ENCODE measurements around the gene ZNF598.

ZNF598 gene

GRCh38 chr16:2008631-2009163, 924 bp downstream of the ZNF598 start:
- peaks cover 14% of the 10 kb centered on the region for H3K4me1 ChIP-seq (ENCODE audit: insufficient read depth, low read length)

GRCh38 chr16:2008009-2008526, 1.6 kb downstream of the ZNF598 start:
- Histone ChIP-seq H3K4me3 (ENCODE audit: low read length) (peak overlapping the region; percentile 80), H3K4me1 (ENCODE audit: insufficient read depth, low read length) (peaks cover 14% of the 10 kb centered on the region), H3K27me3 (ENCODE audit: insufficient read depth, low read length) (no peaks in the 10 kb centered on the region), H3K27ac (ENCODE audit: low read length) (no peak overlapping the region), H3K9ac (ENCODE audit: low read depth, low read length) (peak overlapping the region; percentile 89; the same call in 1 of the 2 replicates), H3K9me3 (ENCODE audit: insufficient read depth, low read depth, low read length) (no peaks in the 10 kb centered on the region), H3K36me3 (ENCODE audit: insufficient read depth, low read depth, low read length) (peaks cover 9% of the 10 kb centered on the region)

More at GRCh38 chr16:2008631-2009163, 924 bp downstream of the ZNF598 start:
- Histone ChIP-seq H3K36me3 (ENCODE audit: insufficient read depth, low read depth, low read length) (peaks cover 4% of the 10 kb centered on the region; the same call in 1 of the 2 replicates), H3K9ac (ENCODE audit: low read depth, low read length) (peak overlapping the region; percentile 89; the same call in 1 of the 2 replicates), H3K4me3 (ENCODE audit: low read length) (peak overlapping the region; percentile 80), H3K27me3 (ENCODE audit: insufficient read depth, low read length) (no peaks in the 10 kb centered on the region), H3K9me3 (ENCODE audit: insufficient read depth, low read depth, low read length) (no peaks in the 10 kb centered on the region), H3K27ac (ENCODE audit: low read length) (no peak overlapping the region)

GRCh38 chr16:2007081-2007836, 2.4 kb downstream of the ZNF598 start:
- H3K27me3 ChIP-seq (ENCODE audit: insufficient read depth, low read length), result no peaks in the 10 kb centered on the region
- no peak overlapping the region; the same call in 1 of the 2 replicates for H3K9ac ChIP-seq (ENCODE audit: low read depth, low read length)
- no peak overlapping the region for H3K27ac ChIP-seq (ENCODE audit: low read length)
- no peak overlapping the region for H3K4me3 ChIP-seq (ENCODE audit: low read length)
- peaks cover 14% of the 10 kb centered on the region for H3K4me1 ChIP-seq (ENCODE audit: insufficient read depth, low read length)
- H3K36me3 ChIP-seq (ENCODE audit: insufficient read depth, low read depth, low read length), result peaks cover 17% of the 10 kb centered on the region
- H3K9me3 ChIP-seq (ENCODE audit: insufficient read depth, low read depth, low read length), result no peaks in the 10 kb centered on the region

- H3K27me3 ChIP-seq (ENCODE audit: insufficient read depth, low read length), result no peaks in the 10 kb centered on the region
- peaks cover 14% of the 10 kb centered on the region for H3K4me1 ChIP-seq (ENCODE audit: insufficient read depth, low read length)
- H3K27ac ChIP-seq (ENCODE audit: low read length), result no peak overlapping the region
- H3K36me3 ChIP-seq (ENCODE audit: insufficient read depth, low read depth, low read length), result peaks cover 27% of the 10 kb centered on the region
- no peak overlapping the region for H3K4me3 ChIP-seq (ENCODE audit: low read length)
- no peak overlapping the region for H3K9ac ChIP-seq (ENCODE audit: low read depth, low read length)
- H3K9me3 ChIP-seq (ENCODE audit: insufficient read depth, low read depth, low read length), result no peaks in the 10 kb centered on the region
Observed at GRCh38 chr16:2006317-2006716, 3.3 kb downstream of the ZNF598 start.

GRCh38 chr16:2005646-2006045, 4.0 kb downstream of the ZNF598 start:
- no peak overlapping the region for H3K4me3 ChIP-seq (ENCODE audit: low read length)
- no peak overlapping the region for H3K9ac ChIP-seq (ENCODE audit: low read depth, low read length)
- H3K4me1 ChIP-seq (ENCODE audit: insufficient read depth, low read length), result peaks cover 14% of the 10 kb centered on the region
- peaks cover 34% of the 10 kb centered on the region for H3K36me3 ChIP-seq (ENCODE audit: insufficient read depth, low read depth, low read length)
- H3K27me3 ChIP-seq (ENCODE audit: insufficient read depth, low read length), result no peaks in the 10 kb centered on the region
- no peaks in the 10 kb centered on the region for H3K9me3 ChIP-seq (ENCODE audit: insufficient read depth, low read depth, low read length)
- no peak overlapping the region for H3K27ac ChIP-seq (ENCODE audit: low read length)

GRCh38 chr16:2004795-2005517, 4.7 kb downstream of the ZNF598 start:
- Histone ChIP-seq H3K9me3 (ENCODE audit: insufficient read depth, low read depth, low read length) (no peaks in the 10 kb centered on the region), H3K27me3 (ENCODE audit: insufficient read depth, low read length) (no peaks in the 10 kb centered on the region), H3K27ac (ENCODE audit: low read length) (no peak overlapping the region), H3K4me1 (ENCODE audit: insufficient read depth, low read length) (peaks cover 11% of the 10 kb centered on the region), H3K4me3 (ENCODE audit: low read length) (no peak overlapping the region), H3K36me3 (ENCODE audit: insufficient read depth, low read depth, low read length) (peaks cover 40% of the 10 kb centered on the region), H3K9ac (ENCODE audit: low read depth, low read length) (no peak overlapping the region; the same call in 1 of the 2 replicates)

- Histone ChIP-seq H3K4me1 (ENCODE audit: insufficient read depth, low read length) (peaks cover 11% of the 10 kb centered on the region), H3K9ac (ENCODE audit: low read depth, low read length) (peak overlapping the region; percentile 61; the same call in 1 of the 2 replicates), H3K27me3 (ENCODE audit: insufficient read depth, low read length) (no peaks in the 10 kb centered on the region), H3K36me3 (ENCODE audit: insufficient read depth, low read depth, low read length) (peaks cover 50% of the 10 kb centered on the region), H3K4me3 (ENCODE audit: low read length) (peak overlapping the region; percentile 36; the same call in 1 of the 2 replicates), H3K9me3 (ENCODE audit: insufficient read depth, low read depth, low read length) (no peaks in the 10 kb centered on the region), H3K27ac (ENCODE audit: low read length) (peak overlapping the region; percentile 37)
Observed at GRCh38 chr16:2003827-2004641, 5.6 kb downstream of the ZNF598 start.

- H3K27me3 ChIP-seq (ENCODE audit: insufficient read depth, low read length), result no peaks in the 10 kb centered on the region
- peaks cover 8% of the 10 kb centered on the region for H3K4me1 ChIP-seq (ENCODE audit: insufficient read depth, low read length)
- H3K4me3 ChIP-seq (ENCODE audit: low read length), result no peak overlapping the region
- H3K27ac ChIP-seq (ENCODE audit: low read length), result no peak overlapping the region
- peaks cover 52% of the 10 kb centered on the region for H3K36me3 ChIP-seq (ENCODE audit: insufficient read depth, low read depth, low read length)
- no peaks in the 10 kb centered on the region for H3K9me3 ChIP-seq (ENCODE audit: insufficient read depth, low read depth, low read length)
- no peak overlapping the region for H3K9ac ChIP-seq (ENCODE audit: low read depth, low read length)
Observed at GRCh38 chr16:2003231-2003826, 6.3 kb downstream of the ZNF598 start.

GRCh38 chr16:2002406-2003230, 7.0 kb downstream of the ZNF598 start:
- Histone ChIP-seq H3K27ac (ENCODE audit: low read length) (no peak overlapping the region), H3K4me1 (ENCODE audit: insufficient read depth, low read length) (peaks cover 4% of the 10 kb centered on the region), H3K4me3 (ENCODE audit: low read length) (no peak overlapping the region), H3K36me3 (ENCODE audit: insufficient read depth, low read depth, low read length) (peaks cover 57% of the 10 kb centered on the region), H3K27me3 (ENCODE audit: insufficient read depth, low read length) (no peaks in the 10 kb centered on the region), H3K9ac (ENCODE audit: low read depth, low read length) (no peak overlapping the region), H3K9me3 (ENCODE audit: insufficient read depth, low read depth, low read length) (no peaks in the 10 kb centered on the region)
